Measurements from ENCODE around the gene ZCCHC8. TPM values are rescaled to one million over a fixed set of nuclear protein-coding genes. Genes with fewer than 3 reads are reported as not detected.
"Not testable (repeated sequence)": the region's sequence is repeated elsewhere in the genome, so short reads cannot be mapped to it uniquely, and the experiment has no call there.

Gene ZCCHC8
- polyA plus RNA-seq, 1 experiment: 12.7 TPM

DNA sequence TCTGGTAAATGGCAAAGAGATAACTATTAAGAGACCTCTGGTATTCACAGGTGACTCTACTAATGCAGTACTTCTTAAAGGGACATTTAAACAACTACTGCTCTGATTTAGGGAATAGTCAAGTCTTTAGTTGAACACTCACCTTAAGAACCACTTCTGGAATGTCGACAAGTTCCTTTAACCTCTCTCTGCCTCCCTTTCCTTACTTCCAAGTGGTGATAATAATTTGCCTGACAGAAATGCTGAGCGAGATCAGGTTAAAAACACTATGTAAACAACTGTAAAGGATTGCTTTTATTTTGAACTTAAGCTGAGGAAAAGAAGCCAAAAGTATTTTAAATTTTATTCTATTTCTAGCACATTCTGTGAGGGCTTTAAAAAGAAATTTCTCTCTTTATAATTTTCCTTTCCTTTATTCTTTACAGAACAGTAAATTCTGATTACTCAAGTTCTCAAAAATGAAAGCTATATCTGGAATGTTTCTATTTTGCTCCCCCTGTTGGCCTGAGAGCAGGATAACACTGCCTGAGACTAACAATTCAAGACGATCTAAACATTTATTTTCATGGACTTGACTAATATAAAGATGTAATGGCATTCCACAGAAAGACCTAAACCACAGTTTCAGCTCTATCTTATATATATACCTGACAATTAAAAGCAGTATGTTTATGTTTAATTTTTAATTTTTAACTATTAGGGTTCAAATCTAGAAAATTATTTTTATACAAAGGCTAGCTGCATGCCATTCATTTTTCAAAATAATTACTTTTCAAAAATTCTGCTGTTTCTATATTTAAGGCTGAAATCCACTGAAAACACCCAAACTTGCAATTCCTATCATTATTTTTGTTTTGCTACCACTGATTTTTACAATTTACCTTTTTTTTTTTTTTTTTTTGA lies 29.2 kb downstream of the ZCCHC8 start:
- Histone ChIP-seq H3K36me3 (ENCODE audit: control insufficient read depth, insufficient read depth, low read length) (peaks cover 17% of the 10 kb centered on the region), H3K4me3 (ENCODE audit: low read depth, low read length) (no peak overlapping the region), H3K27me3 (ENCODE audit: control insufficient read depth, insufficient read depth, low read length) (no peaks in the 10 kb centered on the region)
- peak; percentile 37 for DNase-seq (ENCODE audit: low read depth)
- peak; percentile 74 for TF ChIP-seq CTCF (IDR thresholded peaks at IDR 0.05; ENCODE audit: insufficient read depth, low read depth, low read length)
- CTCF ChIA-PET: interaction anchor here (0.6 to 5.7 kb wide), 25 partner anchors 9 to 135 kb away, joined by 3 to 85 read pairs (median 4); partner anchors contain the start of genes CLIP1 and ZCCHC8
- POLR2A ChIA-PET: interaction anchor here (0.5 to 2.0 kb wide), 2 partner anchors 72 to 269 kb away, joined by 3 to 29 read pairs; no protein-coding TSS in a partner anchor

DNA sequence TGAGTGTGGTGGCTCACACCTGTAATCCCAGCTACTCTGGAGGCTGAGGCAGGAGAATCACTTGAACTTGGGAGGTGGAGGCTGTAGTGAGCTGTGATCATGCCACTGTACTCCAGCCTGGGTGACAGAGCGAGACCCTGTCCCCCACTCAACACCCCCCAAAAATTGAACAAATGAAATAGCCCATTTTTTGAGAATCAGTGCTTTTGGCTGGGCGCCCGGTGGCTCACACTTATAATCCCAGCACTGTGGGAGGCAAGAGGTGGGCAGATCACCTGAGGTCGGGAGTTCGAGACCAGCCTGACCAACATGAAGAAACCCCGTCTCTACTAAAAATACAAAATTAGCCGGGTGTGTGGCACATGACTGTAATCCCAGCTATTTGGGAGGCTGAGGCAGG lies 30.2 kb downstream of the ZCCHC8 start:
- H3K4me3 ChIP-seq (ENCODE audit: low read depth, low read length); H3K27me3 ChIP-seq (ENCODE audit: control insufficient read depth, insufficient read depth, low read length); DNase-seq (ENCODE audit: low read depth): not testable (repeated sequence)
- ChIA-PET POLR2A (interaction anchor here (2.0 kb wide), 1 partner anchor 71 kb away, joined by 29 read pairs; no protein-coding TSS in a partner anchor), CTCF (interaction anchor here (1.2 to 5.7 kb wide), 7 partner anchors 21 to 134 kb away, joined by 3 to 85 read pairs (median 6); partner anchors contain the start of gene ZCCHC8)
- H3K36me3 ChIP-seq (ENCODE audit: control insufficient read depth, insufficient read depth, low read length): peaks cover 12% of the 10 kb centered on the region

DNA sequence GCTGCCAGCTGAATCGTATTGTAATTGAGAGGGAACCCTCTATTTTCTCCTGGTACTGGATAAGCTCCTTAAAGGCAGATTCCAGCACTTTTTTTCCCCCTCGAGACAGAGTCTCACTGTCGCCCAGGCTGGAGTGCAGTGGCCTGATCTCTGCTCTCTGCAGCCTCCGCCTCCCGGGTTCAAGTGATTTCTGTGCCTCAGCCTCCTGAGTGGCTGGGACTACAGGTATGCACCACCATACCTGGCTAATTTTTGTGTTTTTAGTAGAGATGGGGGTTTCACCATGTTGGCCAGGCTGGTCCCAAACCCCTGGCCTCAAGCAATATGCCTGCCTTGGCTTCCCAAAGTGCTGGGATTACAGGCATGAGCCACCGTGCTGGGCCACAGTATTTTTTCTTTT lies 30.9 kb downstream of the ZCCHC8 start:
- H3K27me3 ChIP-seq (ENCODE audit: control insufficient read depth, insufficient read depth, low read length); H3K4me3 ChIP-seq (ENCODE audit: low read depth, low read length); DNase-seq (ENCODE audit: low read depth); POLR2A ChIA-PET; H3K36me3 ChIP-seq (ENCODE audit: control insufficient read depth, insufficient read depth, low read length): not testable (repeated sequence)
- CTCF ChIA-PET: interaction anchor here (1.9 to 5.7 kb wide), 2 partner anchors 63 to 70 kb away, joined by 7 to 85 read pairs; no protein-coding TSS in a partner anchor

DNA sequence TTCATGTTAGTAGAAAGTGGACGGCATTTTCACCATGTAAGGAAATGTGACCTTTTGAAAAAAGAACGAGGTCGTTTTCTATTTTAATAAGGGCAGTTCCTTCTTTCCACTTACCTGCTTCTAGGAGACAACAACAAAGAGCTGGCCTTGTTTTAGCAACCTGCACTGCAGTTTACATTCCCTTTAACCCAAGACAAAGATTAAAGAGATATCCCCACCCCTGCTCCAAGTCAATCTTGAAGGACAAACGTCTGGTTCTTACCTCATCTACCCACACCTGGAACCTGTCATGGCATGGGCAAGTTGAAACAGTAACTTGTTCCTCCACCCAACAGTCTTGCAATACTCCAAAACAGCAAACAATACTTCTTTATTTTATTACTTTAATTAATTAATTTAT lies 32.7 kb downstream of the ZCCHC8 start:
- H3K36me3 ChIP-seq (ENCODE audit: control insufficient read depth, insufficient read depth, low read length): peaks cover 3% of the 10 kb centered on the region
- POLR2A ChIA-PET: no interaction called here
- H3K27me3 ChIP-seq (ENCODE audit: control insufficient read depth, insufficient read depth, low read length): no peaks in the 10 kb centered on the region
- no peak for DNase-seq (ENCODE audit: low read depth)
- no peak overlapping the region for H3K4me3 ChIP-seq (ENCODE audit: low read depth, low read length)
- CTCF ChIA-PET: no interaction called here
- TF ChIP-seq CTCF (IDR thresholded peaks at IDR 0.05; ENCODE audit: insufficient read depth, low read depth, low read length): no peak

GRCh38 chr12:122464317-122465042 lies 36.3 kb downstream of the ZCCHC8 start:
- DNase-seq (ENCODE audit: low read depth): peak; percentile 95
- POLR2A ChIA-PET: interaction anchor here (0.5 kb wide), 1 partner anchor 64 kb away, joined by 11 read pairs; no protein-coding TSS in a partner anchor
- not testable (repeated sequence) for H3K27me3 ChIP-seq (ENCODE audit: control insufficient read depth, insufficient read depth, low read length); H3K36me3 ChIP-seq (ENCODE audit: control insufficient read depth, insufficient read depth, low read length); H3K4me3 ChIP-seq (ENCODE audit: low read depth, low read length)
- CTCF ChIA-PET: interaction anchor here (0.8 to 1.0 kb wide), 2 partner anchors 54 to 65 kb away, joined by 4 read pairs; no protein-coding TSS in a partner anchor

- no peaks in the 10 kb centered on the region for H3K27me3 ChIP-seq (ENCODE audit: control insufficient read depth, insufficient read depth, low read length)
- DNase-seq (ENCODE audit: low read depth): no peak
- TF ChIP-seq CTCF (IDR thresholded peaks at IDR 0.05; ENCODE audit: insufficient read depth, low read depth, low read length): no peak
- no peaks in the 10 kb centered on the region for H3K36me3 ChIP-seq (ENCODE audit: control insufficient read depth, insufficient read depth, low read length)
- no peak overlapping the region for H3K4me3 ChIP-seq (ENCODE audit: low read depth, low read length)
- CTCF ChIA-PET: interaction anchor here (3.2 kb wide), 1 partner anchor 61 kb away, joined by 8 read pairs; no protein-coding TSS in a partner anchor
- POLR2A ChIA-PET: no interaction called here
Measured at GRCh38 chr12:122460641-122461040, 40.1 kb downstream of the ZCCHC8 start.

Measured in BJ (cell line).